Measurements from ENCODE around the gene OSBPL7.

Gene OSBPL7

DNA sequence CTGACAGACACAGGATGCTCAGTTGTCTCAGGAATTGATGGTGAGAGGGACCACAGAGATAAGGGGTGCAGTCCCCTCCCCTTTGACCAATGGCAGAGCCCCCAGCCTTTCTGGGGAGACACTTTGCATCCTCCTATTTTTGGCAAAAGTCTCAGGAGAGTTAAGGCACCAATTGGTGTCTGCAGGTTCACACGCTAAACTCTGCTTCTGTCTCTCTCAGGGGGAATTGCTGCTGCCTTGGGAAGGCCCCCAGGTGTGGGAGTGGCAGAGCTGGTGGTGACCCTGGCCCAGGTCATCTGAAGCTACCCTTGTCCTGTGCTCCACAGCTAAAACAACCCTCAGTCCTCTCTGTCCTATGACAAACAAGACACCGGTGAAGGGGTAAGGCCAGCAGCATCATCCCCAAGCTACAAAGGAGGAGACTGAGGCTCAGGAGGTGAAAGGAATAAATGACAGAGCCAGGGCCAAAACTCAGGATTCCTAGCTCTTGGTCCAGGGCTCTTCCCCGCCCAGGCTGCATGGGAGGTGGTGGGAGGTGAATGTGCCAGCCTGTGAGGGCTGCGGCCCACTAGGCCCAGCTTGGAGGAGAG lies 20.3 kb downstream of the OSBPL7 start:
- H3K4me3 ChIP-seq (ENCODE audit: low read length): no peak overlapping the region
- no peak overlapping the region for H3K4me2 ChIP-seq (ENCODE audit: low read length)

DNA sequence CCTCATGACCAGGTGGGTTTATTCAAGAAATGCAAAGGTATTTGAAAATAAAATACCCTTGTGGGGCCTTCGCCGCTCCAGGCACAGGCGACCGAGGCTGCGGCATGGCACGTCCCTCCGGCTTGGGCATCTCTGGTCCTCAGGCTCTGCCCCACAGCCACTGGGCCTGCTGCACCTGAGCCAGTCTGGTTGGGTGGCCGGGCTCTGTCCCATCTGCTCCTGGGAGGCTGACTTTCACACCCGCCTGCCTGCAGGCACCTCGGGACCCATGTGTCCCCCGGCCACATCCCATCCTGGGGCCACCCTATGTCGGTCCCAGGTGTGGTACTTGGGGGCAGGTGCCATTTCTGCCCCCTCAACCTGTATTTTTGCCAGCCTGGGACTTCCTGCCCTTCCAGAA lies 20.9 kb downstream of the OSBPL7 start:
- H3F3A ChIP-seq (ENCODE audit: control insufficient read depth, insufficient read depth): no peaks in the 10 kb centered on the region
- no peak overlapping the region for H3K4me2 ChIP-seq (ENCODE audit: low read length)
- H3K4me3 ChIP-seq (ENCODE audit: low read length): no peak overlapping the region
- H3K79me2 ChIP-seq (ENCODE audit: control insufficient read depth, low read length): no peaks in the 10 kb centered on the region
- H3K27ac ChIP-seq (ENCODE audit: low read depth, low read length): no peak overlapping the region
- peaks cover 8% of the 10 kb centered on the region; the same call in 1 of the 2 replicates for H3K27me3 ChIP-seq (ENCODE audit: control insufficient read depth, low read length)
- H3K36me3 ChIP-seq (ENCODE audit: control insufficient read depth, low read length): no peaks in the 10 kb centered on the region
- H3K9me3 ChIP-seq (ENCODE audit: control insufficient read depth, insufficient read depth, low read length): no peaks in the 10 kb centered on the region
- H4K20me1 ChIP-seq (ENCODE audit: control insufficient read depth, insufficient read depth, low read depth, low read length): no peaks in the 10 kb centered on the region
- H3K9me2 ChIP-seq (replicated peaks; ENCODE audit: control insufficient read depth, low read length): no peaks in the 10 kb centered on the region
- TF ChIP-seq EZH2phosphoT487 (IDR thresholded peaks at IDR 0.05; ENCODE audit: borderline replicate concordance, low read length): no peak
- TF ChIP-seq, protein P1, sequence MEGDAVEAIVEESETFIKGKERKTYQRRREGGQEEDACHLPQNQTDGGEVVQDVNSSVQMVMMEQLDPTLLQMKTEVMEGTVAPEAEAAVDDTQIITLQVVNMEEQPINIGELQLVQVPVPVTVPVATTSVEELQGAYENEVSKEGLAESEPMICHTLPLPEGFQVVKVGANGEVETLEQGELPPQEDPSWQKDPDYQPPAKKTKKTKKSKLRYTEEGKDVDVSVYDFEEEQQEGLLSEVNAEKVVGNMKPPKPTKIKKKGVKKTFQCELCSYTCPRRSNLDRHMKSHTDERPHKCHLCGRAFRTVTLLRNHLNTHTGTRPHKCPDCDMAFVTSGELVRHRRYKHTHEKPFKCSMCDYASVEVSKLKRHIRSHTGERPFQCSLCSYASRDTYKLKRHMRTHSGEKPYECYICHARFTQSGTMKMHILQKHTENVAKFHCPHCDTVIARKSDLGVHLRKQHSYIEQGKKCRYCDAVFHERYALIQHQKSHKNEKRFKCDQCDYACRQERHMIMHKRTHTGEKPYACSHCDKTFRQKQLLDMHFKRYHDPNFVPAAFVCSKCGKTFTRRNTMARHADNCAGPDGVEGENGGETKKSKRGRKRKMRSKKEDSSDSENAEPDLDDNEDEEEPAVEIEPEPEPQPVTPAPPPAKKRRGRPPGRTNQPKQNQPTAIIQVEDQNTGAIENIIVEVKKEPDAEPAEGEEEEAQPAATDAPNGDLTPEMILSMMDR (IDR thresholded peaks at IDR 0.05; ENCODE audit: low read depth, low read length, poor library complexity, severe bottlenecking): no peak
- no peaks in the 10 kb centered on the region for H3K4me1 ChIP-seq (ENCODE audit: control insufficient read depth, low read length)

More for the DNA sequence above, 20.3 kb downstream of the OSBPL7 start:
- H3K79me2 ChIP-seq (ENCODE audit: control insufficient read depth, low read length): no peaks in the 10 kb centered on the region
- peaks cover 8% of the 10 kb centered on the region; the same call in 1 of the 2 replicates for H3K27me3 ChIP-seq (ENCODE audit: control insufficient read depth, low read length)
- H3K4me1 ChIP-seq (ENCODE audit: control insufficient read depth, low read length): no peaks in the 10 kb centered on the region
- no peaks in the 10 kb centered on the region for H3K9me3 ChIP-seq (ENCODE audit: control insufficient read depth, insufficient read depth, low read length)
- TF ChIP-seq EZH2phosphoT487 (IDR thresholded peaks at IDR 0.05; ENCODE audit: borderline replicate concordance, low read length): no peak
- TF ChIP-seq, protein P1 (IDR thresholded peaks at IDR 0.05; ENCODE audit: low read depth, low read length, poor library complexity, severe bottlenecking): no peak
- H3K9me2 ChIP-seq (replicated peaks; ENCODE audit: control insufficient read depth, low read length): no peaks in the 10 kb centered on the region
- no peak overlapping the region for H3K27ac ChIP-seq (ENCODE audit: low read depth, low read length)
- H3F3A ChIP-seq (ENCODE audit: control insufficient read depth, insufficient read depth): no peaks in the 10 kb centered on the region
- H3K36me3 ChIP-seq (ENCODE audit: control insufficient read depth, low read length): no peaks in the 10 kb centered on the region
- no peaks in the 10 kb centered on the region for H4K20me1 ChIP-seq (ENCODE audit: control insufficient read depth, insufficient read depth, low read depth, low read length)

DNA sequence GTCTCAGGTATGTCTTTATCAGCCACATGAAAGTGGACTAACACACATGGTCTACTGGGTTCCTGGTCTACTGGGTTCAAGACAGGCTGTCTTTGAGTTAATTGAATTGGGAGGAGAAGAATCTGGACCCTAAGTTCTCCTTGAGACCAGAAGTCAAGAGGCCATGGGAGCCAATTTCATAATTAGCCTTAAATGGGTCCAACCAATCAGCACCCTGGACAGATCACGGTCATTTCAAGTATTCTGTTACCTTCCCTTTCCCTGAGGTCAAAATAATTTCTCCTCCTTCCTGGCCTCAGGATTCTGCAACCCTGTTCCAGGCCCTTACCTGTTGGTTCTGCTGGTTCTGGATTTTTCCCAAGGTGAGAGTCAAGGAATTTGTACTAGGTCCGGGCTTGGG lies 23.8 kb downstream of the OSBPL7 start:
- peaks cover 23% of the 10 kb centered on the region for H3K27me3 ChIP-seq (ENCODE audit: control insufficient read depth, low read length)
- no peaks in the 10 kb centered on the region for H3K9me3 ChIP-seq (ENCODE audit: control insufficient read depth, insufficient read depth, low read length)
- H3K4me2 ChIP-seq (ENCODE audit: low read length): no peak overlapping the region
- H4K20me1 ChIP-seq (ENCODE audit: control insufficient read depth, insufficient read depth, low read depth, low read length): no peaks in the 10 kb centered on the region
- H3K4me3 ChIP-seq (ENCODE audit: low read length): no peak overlapping the region
- H3K36me3 ChIP-seq (ENCODE audit: control insufficient read depth, low read length): no peaks in the 10 kb centered on the region
- no peaks in the 10 kb centered on the region for H3K79me2 ChIP-seq (ENCODE audit: control insufficient read depth, low read length)
- H3K9me2 ChIP-seq (replicated peaks; ENCODE audit: control insufficient read depth, low read length): no peaks in the 10 kb centered on the region
- no peak overlapping the region for H3K27ac ChIP-seq (ENCODE audit: low read depth, low read length)
- no peaks in the 10 kb centered on the region for H3K4me1 ChIP-seq (ENCODE audit: control insufficient read depth, low read length)
- TF ChIP-seq, protein P1 (IDR thresholded peaks at IDR 0.05; ENCODE audit: low read depth, low read length, poor library complexity, severe bottlenecking): no peak
- TF ChIP-seq EZH2phosphoT487 (IDR thresholded peaks at IDR 0.05; ENCODE audit: borderline replicate concordance, low read length): no peak
- H3F3A ChIP-seq (ENCODE audit: control insufficient read depth, insufficient read depth): no peaks in the 10 kb centered on the region

Data from DOHH2 (cell line).